B cell (primary cell): ENCODE results near the gene SLC32A1.

Experiments
- CTCF ChIP-seq: fragments of 200-600 bp; IDR thresholded peaks from one replicate; pipeline ENCODE4 v1.8.0; 2022; ENCODE audit warnings: antibody characterized with exemption, mild to moderate bottlenecking
- EZH2 ChIP-seq: IDR thresholded peaks from 2 replicates; pipeline ENCODE4 v1.6.1; 2012; ENCODE audit warnings: borderline replicate concordance, low read depth, mild to moderate bottlenecking, moderate library complexity, low read length; ENCODE audit not compliant: insufficient read depth, poor library complexity, severe bottlenecking

GRCh38 chr20:38731738-38732113, 7.4 kb downstream of the SLC32A1 start:
- peak; percentile 65 for TF ChIP-seq CTCF
- TF ChIP-seq EZH2, result no peak
